A172 (cell line): Measurements from ENCODE around the gene CLECL1. TPM values are rescaled to one million over a fixed set of nuclear protein-coding genes. Genes with fewer than 3 reads are reported as not detected.
A peak's percentile ranks its signal among the peaks of the same experiment; 100 is the strongest.
"Not testable (repeated sequence)": the region's sequence is repeated elsewhere in the genome, so short reads cannot be mapped to it uniquely, and the experiment has no call there.

Source experiments
- DNase-seq: peaks from one replicate; pipeline ENCODE4 v3.0.0-alpha.2; 2015; ENCODE audit warnings: low spot score
- total RNA-seq: library from RNA; depleted of rRNA; stranded (reverse); fragments of >200 nt; shearing (Covaris generic); gene quantifications from 2 replicates; pipeline ENCODE4 v1.2.3, GENCODE V29; 2014

The CLECL1 gene
- total RNA-seq, 1 experiment from 2014 or later, result not detected

DNA sequence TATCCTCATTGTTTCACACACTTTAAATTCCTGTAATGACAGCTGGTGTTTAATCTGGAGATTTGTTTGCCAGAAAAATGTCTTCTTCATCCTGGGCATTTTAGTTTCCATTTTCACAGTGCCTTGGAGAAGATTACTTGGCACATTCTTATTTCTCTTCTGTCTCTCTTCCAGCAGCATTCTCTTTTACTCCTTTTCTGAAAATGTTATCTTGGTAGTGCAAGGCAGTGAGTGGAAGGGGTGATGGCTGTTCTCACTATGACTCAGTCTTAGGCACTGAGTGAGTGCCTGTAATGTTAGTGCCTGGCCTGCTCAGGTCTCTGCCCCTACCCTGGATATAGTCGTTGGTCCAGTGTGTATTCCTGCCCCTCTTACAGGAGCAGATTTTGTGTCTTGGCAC lies 13.1 kb downstream of the CLECL1 start:
- DNase-seq, result no peak

GRCh38 chr12:9718968-9719367 lies 13.9 kb downstream of the CLECL1 start:
- DNase-seq, result no peak

DNA sequence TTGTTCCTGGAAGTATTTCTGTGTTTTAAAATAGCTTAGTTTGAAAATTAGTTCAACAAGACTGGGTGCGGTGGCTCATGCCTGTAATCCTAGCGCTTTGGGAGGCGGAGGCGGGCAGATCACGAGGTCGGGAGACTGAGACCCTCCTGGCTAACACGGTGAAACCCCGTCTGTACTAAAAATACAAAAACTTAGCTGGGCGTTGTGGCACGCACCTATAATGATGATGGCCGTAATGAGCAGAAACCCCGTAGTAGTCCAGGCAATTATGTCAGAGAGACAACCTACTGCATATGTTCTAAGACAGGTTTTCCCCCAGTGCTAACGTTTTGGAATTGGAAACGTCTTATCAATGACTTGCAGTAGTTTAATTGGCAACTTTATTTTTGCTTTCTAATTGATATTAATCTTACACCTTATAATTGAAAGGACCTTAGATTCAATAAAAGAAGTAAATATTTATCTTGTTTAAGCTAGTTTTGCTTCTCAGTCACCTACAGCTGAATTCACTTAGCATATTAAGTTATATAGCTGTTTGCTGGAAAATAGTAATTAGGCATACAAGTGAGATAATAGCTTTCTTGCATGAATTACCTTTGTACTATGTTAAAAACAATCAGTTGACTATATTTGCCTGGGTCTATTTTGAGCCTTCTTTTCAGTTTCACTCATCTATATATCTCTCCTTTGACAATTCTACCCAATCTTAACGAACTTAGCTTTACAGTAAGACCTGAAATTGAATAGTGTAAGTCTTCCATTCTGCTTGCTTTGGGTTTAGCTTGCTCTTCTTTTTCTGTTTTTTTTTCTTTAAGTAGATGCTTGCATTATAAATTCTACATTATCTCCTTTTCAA lies 15.6 kb downstream of the CLECL1 start:
- DNase-seq, result no peak

GRCh38 chr12:9713032-9713558 lies 19.8 kb downstream of the CLECL1 start:
- DNase-seq, result not testable (repeated sequence)

DNA sequence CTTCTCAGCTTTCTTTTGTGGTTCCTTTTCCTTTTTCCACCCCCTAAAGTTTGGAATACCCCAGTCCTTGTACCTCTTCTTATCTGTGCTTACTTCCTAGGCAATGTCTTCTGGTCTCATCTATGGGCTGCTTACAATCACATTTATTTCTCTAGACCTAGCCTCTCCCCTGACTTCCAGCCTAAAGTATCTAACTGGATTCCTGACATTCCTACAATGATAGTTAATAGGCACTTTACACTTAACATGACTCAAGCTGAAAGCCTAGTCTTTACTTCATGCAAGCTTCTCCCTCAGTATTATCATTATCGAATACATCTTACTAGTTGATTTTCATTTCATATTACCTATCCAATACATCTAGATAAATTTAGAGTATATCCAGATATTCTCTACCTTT lies 21.2 kb downstream of the CLECL1 start:
- no peak for DNase-seq

- DNase-seq, result no peak
Observed at GRCh38 chr12:9710584-9711375, 22.1 kb downstream of the CLECL1 start.

GRCh38 chr12:9708853-9709252 lies 24.0 kb downstream of the CLECL1 start:
- DNase-seq, result no peak

GRCh38 chr12:9707864-9708808 lies 24.8 kb downstream of the CLECL1 start:
- peak; percentile 38 for DNase-seq

- DNase-seq, result no peak
Observed at GRCh38 chr12:9707356-9707755, 25.5 kb downstream of the CLECL1 start.

DNA sequence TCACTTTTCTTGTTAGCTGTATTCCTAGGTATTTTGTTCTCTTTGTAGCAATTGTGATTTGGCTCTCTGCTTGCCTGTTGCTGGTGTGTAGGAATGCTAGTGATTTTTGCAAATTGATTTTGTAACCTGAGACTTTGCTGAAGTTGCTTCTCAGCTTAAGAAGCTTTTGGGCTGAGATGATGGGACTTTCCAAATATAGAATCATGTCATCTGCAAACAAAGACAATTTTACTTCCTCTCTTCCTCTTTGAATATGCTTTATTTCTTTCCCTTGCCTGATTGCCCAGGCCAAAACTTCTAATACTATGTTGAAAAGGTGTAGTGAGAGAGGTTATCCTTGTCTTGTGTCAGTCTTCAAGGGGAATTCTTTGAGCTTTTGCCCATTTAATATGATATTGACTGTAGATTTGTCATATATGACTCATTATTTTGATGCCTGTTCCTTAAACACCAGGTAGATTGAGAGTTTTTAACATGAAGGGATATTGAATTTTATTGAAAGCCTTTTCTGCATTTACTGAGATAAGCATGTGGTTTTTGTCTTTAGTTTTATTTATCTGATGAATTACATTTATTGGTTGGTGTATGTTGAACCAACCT lies 26.7 kb downstream of the CLECL1 start:
- DNase-seq, result no peak

DNA sequence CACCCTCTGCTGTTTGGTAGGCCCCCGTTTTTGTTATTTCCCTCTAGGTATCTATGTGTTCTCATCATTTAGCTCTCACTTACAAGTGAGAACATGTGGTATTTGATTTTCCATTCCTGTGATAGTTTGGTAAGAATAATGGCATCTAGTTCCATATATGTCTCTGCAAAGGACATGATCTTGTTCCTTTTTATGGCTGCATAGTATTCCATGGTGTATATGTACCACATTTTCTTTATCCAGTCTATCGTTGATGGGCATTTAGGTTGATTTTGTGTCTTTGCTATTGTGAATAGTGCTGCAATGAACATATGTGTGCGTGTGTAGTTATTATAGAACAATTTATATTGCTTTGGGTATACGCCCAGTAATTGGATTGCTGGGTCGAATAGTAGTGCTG lies 28.3 kb downstream of the CLECL1 start:
- not testable (repeated sequence) for DNase-seq

DNA sequence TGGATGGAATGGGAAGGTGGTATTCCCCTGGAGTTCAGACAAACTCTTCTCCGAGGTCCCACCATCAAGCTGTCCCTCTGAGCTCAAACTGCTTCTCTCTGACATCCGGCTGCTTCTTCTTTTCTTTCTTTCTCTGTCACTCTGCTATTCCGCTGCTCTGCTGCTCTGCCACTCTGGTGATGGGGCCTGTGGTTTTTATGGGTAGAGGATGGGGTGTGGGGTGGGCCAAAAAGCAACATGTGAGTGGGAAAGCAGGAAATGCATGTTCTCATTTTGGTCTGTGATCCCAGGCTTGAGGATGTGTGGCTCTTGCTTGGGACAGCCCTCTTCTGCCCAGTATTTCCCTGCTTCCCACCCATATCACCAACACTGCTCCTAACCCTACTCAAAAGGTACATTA lies 30.6 kb downstream of the CLECL1 start:
- no peak for DNase-seq

GRCh38 chr12:9701380-9702154 lies 31.3 kb downstream of the CLECL1 start:
- no peak for DNase-seq

- DNase-seq, result no peak
Observed at GRCh38 chr12:9700606-9700956, 32.3 kb downstream of the CLECL1 start.

GRCh38 chr12:9699898-9700605 lies 32.8 kb downstream of the CLECL1 start:
- DNase-seq, result no peak

DNA sequence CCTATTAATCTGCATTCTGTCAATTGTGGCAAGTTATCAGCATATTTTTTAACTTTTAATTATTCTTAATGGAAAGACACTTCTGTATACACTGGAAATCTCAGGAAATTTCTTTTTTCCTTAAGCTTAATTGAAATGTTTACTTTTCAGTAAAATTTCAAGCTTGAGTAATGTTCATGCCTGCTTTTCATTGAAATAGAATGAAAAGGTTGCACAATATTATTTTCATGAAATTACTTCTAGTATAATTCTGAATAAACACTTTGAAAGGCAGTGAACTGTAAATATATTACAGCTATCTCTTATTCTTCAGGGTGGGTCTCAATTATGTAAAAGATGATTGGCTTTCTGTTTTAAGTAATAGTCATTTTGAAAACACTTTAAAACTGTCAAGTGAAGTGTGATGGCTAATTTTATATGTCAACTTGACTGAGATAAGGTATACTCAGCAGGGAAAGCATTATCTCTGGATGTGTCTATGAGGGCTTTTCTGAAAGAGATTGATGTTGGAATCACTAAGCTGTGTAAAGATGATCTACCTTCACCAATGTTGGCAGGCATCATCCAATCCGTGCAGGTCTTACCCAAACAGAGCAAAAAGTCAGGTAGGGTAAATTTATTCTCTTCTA lies 33.5 kb downstream of the CLECL1 start:
- DNase-seq, result no peak

DNA sequence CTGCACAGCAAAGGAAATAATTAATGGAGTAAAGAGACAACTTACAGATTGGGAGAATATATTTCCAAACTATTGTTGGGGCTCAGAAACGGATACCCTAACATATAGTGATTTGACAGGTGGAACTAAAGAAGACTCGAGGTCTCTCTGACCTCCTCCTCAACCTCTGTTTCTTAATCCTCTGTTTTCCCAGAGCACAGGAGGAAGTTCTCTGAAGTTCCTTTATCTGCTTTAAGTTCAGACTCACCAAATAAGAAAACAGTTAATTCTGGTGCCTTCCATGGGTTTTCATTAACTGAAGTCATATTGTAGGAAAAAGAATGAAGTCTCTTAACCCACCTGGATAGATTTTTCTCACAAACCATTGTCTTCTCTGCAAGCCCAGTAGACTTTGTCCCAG lies 34.2 kb downstream of the CLECL1 start:
- DNase-seq, result no peak

- DNase-seq, result no peak
Observed at GRCh38 chr12:9697619-9698018, 35.3 kb downstream of the CLECL1 start.

DNA sequence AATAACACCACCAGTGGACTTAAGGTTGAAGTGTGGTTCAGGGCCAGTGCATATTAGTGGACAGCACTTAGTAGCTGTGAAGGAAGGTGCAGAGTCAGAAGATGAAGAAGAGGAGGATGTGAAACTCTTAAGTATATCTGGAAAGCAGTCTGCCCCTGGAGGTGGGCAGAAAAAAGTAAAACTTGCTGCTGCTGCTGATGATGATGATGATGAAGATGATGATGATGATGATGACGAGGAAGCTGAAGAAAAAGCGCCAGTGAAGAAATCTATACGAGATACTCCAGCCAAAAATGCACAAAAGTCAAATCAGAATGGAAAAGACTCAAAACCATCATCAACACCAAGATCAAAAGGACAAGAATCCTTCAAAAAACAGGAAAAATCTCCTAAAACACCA lies 37.2 kb downstream of the CLECL1 start:
- DNase-seq, result not testable (repeated sequence)
